ENCODE results near the gene SLC37A1.

Gene SLC37A1

DNA sequence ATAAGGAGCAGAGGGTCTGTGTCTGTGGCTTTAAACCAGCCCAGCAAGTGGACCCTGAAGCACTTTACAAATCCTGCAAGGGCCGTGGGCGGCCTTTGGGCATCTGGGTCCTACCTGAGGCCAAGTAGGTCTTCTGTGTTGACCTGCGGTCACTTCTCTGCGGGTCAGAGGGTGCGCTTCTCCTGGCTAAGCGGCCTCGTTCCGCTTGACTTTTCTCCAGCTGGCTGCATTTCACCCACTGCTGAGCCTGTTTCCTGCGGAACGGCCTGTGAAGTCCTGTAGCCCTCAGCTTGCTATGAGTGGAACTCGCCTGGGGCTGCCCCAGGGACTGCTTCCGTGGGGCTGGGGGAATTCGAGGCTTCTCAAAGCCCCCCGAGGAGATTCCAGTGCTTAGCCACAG lies 43.3 kb downstream of the SLC37A1 start:
- no peak for DNase-seq
- Histone ChIP-seq H3K27me3 (replicated peaks in 2 of 5; ENCODE audit: control insufficient read depth in 4 of 5, insufficient read depth in 5 of 5, low read length in 4 of 5) (no peaks in the 10 kb centered on the region), H3K36me3 (ENCODE audit: control insufficient read depth in 4 of 4, insufficient read depth in 4 of 4, low read length in 3 of 4) (peaks cover 15 to 89% (median 46%) of the 10 kb centered on the region in 4 experiments), H3K4me1 (ENCODE audit: control extremely low read depth in 1 of 4, control insufficient read depth in 4 of 4, insufficient read depth in 4 of 4, low read length in 3 of 4) (no peaks in the 10 kb centered on the region), H3K4me3 (ENCODE audit: control insufficient read depth in 1 of 7, extremely low read depth in 1 of 7, insufficient read depth in 4 of 7, low read depth in 2 of 7, low read length in 6 of 7) (no peak overlapping the region), H3K9me3 (ENCODE audit: control extremely low read depth in 1 of 5, control insufficient read depth in 4 of 5, insufficient read depth in 2 of 5, low read depth in 1 of 5, low read length in 4 of 5) (no peaks in the 10 kb centered on the region), H3K27ac (ENCODE audit: insufficient read depth in 1 of 2, low read depth in 1 of 2, low read length in 2 of 2, poor library complexity in 1 of 2, severe bottlenecking in 2 of 2) (no peak overlapping the region)
- POLR2A ChIA-PET, result no interaction called here
- CTCF ChIA-PET, result no interaction called here
- WGBS (ENCODE audit: insufficient coverage), result 97% methylated on average over 14 of the region's 14 CpGs

- Histone ChIP-seq H3K36me3 (ENCODE audit: control insufficient read depth in 4 of 4, insufficient read depth in 4 of 4, low read length in 3 of 4) (peaks cover 16 to 90% (median 51%) of the 10 kb centered on the region in 4 experiments), H3K9me3 (ENCODE audit: control extremely low read depth in 1 of 5, control insufficient read depth in 4 of 5, insufficient read depth in 2 of 5, low read depth in 1 of 5, low read length in 4 of 5) (no peaks in the 10 kb centered on the region), H3K4me1 (ENCODE audit: control extremely low read depth in 1 of 4, control insufficient read depth in 4 of 4, insufficient read depth in 4 of 4, low read length in 3 of 4) (no peaks in the 10 kb centered on the region), H3K4me3 (ENCODE audit: control insufficient read depth in 1 of 7, extremely low read depth in 1 of 7, insufficient read depth in 4 of 7, low read depth in 2 of 7, low read length in 6 of 7) (no peak overlapping the region), H3K27ac (ENCODE audit: insufficient read depth in 1 of 2, low read depth in 1 of 2, low read length in 2 of 2, poor library complexity in 1 of 2, severe bottlenecking in 2 of 2) (no peak overlapping the region), H3K27me3 (replicated peaks in 2 of 5; ENCODE audit: control insufficient read depth in 4 of 5, insufficient read depth in 5 of 5, low read length in 4 of 5) (no peaks in the 10 kb centered on the region)
- ChIA-PET POLR2A (no interaction called here), CTCF (no interaction called here)
- 96% methylated on average over 7 of the region's 10 CpGs for WGBS (ENCODE audit: insufficient coverage)
- no peak for DNase-seq
Measured at GRCh38 chr21:42557420-42557819, 43.8 kb downstream of the SLC37A1 start.

GRCh38 chr21:42558368-42558767 lies 44.7 kb downstream of the SLC37A1 start:
- POLR2A ChIA-PET, result no interaction called here
- Histone ChIP-seq H3K36me3 (ENCODE audit: control insufficient read depth in 4 of 4, insufficient read depth in 4 of 4, low read length in 3 of 4) (peaks cover 19 to 94% (median 57%) of the 10 kb centered on the region in 4 experiments), H3K4me3 (ENCODE audit: control insufficient read depth in 1 of 7, extremely low read depth in 1 of 7, insufficient read depth in 4 of 7, low read depth in 2 of 7, low read length in 6 of 7) (no peak overlapping the region), H3K27me3 (replicated peaks in 2 of 5; ENCODE audit: control insufficient read depth in 4 of 5, insufficient read depth in 5 of 5, low read length in 4 of 5) (no peaks in the 10 kb centered on the region), H3K9me3 (ENCODE audit: control extremely low read depth in 1 of 5, control insufficient read depth in 4 of 5, insufficient read depth in 2 of 5, low read depth in 1 of 5, low read length in 4 of 5) (no peaks in the 10 kb centered on the region), H3K4me1 (ENCODE audit: control extremely low read depth in 1 of 4, control insufficient read depth in 4 of 4, insufficient read depth in 4 of 4, low read length in 3 of 4) (no peaks in the 10 kb centered on the region), H3K27ac (ENCODE audit: insufficient read depth in 1 of 2, low read depth in 1 of 2, low read length in 2 of 2, poor library complexity in 1 of 2, severe bottlenecking in 2 of 2) (no peak overlapping the region)
- WGBS (ENCODE audit: insufficient coverage), result 100% methylated on average over 1 of the region's 6 CpGs
- no peak for DNase-seq
- CTCF ChIA-PET, result no interaction called here

- CTCF ChIA-PET, result no interaction called here
Measured at GRCh38 chr21:42558846-42559245, 45.2 kb downstream of the SLC37A1 start.

GRCh38 chr21:42559326-42559725 lies 45.7 kb downstream of the SLC37A1 start:
- no peaks in the 10 kb centered on the region for H3K9me3 ChIP-seq (ENCODE audit: control extremely low read depth in 1 of 5, control insufficient read depth in 4 of 5, insufficient read depth in 2 of 5, low read depth in 1 of 5, low read length in 4 of 5)
- no peak for DNase-seq
- no peak overlapping the region for H3K4me3 ChIP-seq (ENCODE audit: control insufficient read depth in 1 of 7, extremely low read depth in 1 of 7, insufficient read depth in 4 of 7, low read depth in 2 of 7, low read length in 6 of 7)
- POLR2A ChIA-PET, result no interaction called here
- no peaks in the 10 kb centered on the region for H3K27me3 ChIP-seq (replicated peaks in 2 of 5; ENCODE audit: control insufficient read depth in 4 of 5, insufficient read depth in 5 of 5, low read length in 4 of 5)
- over 99% methylated on average over 12 of the region's 13 CpGs for WGBS (ENCODE audit: insufficient coverage)
- CTCF ChIA-PET, result no interaction called here
- no peaks in the 10 kb centered on the region for H3K4me1 ChIP-seq (ENCODE audit: control extremely low read depth in 1 of 4, control insufficient read depth in 4 of 4, insufficient read depth in 4 of 4, low read length in 3 of 4)
- H3K27ac ChIP-seq (ENCODE audit: insufficient read depth in 1 of 2, low read depth in 1 of 2, low read length in 2 of 2, poor library complexity in 1 of 2, severe bottlenecking in 2 of 2), result no peak overlapping the region
- peaks cover 14 to 96% (median 59%) of the 10 kb centered on the region in 4 experiments for H3K36me3 ChIP-seq (ENCODE audit: control insufficient read depth in 4 of 4, insufficient read depth in 4 of 4, low read length in 3 of 4)

More at GRCh38 chr21:42558846-42559245, 45.2 kb downstream of the SLC37A1 start:
- Histone ChIP-seq H3K9me3 (ENCODE audit: control extremely low read depth in 1 of 5, control insufficient read depth in 4 of 5, insufficient read depth in 2 of 5, low read depth in 1 of 5, low read length in 4 of 5) (no peaks in the 10 kb centered on the region), H3K27me3 (replicated peaks in 2 of 5; ENCODE audit: control insufficient read depth in 4 of 5, insufficient read depth in 5 of 5, low read length in 4 of 5) (no peaks in the 10 kb centered on the region), H3K36me3 (ENCODE audit: control insufficient read depth in 4 of 4, insufficient read depth in 4 of 4, low read length in 3 of 4) (peaks cover 19 to 96% (median 60%) of the 10 kb centered on the region in 4 experiments), H3K27ac (ENCODE audit: insufficient read depth in 1 of 2, low read depth in 1 of 2, low read length in 2 of 2, poor library complexity in 1 of 2, severe bottlenecking in 2 of 2) (no peak overlapping the region), H3K4me1 (ENCODE audit: control extremely low read depth in 1 of 4, control insufficient read depth in 4 of 4, insufficient read depth in 4 of 4, low read length in 3 of 4) (no peaks in the 10 kb centered on the region), H3K4me3 (ENCODE audit: control insufficient read depth in 1 of 7, extremely low read depth in 1 of 7, insufficient read depth in 4 of 7, low read depth in 2 of 7, low read length in 6 of 7) (no peak overlapping the region)
- no peak for DNase-seq
- WGBS (ENCODE audit: insufficient coverage), result 98% methylated on average over 15 of the region's 15 CpGs
- POLR2A ChIA-PET, result no interaction called here

DNA sequence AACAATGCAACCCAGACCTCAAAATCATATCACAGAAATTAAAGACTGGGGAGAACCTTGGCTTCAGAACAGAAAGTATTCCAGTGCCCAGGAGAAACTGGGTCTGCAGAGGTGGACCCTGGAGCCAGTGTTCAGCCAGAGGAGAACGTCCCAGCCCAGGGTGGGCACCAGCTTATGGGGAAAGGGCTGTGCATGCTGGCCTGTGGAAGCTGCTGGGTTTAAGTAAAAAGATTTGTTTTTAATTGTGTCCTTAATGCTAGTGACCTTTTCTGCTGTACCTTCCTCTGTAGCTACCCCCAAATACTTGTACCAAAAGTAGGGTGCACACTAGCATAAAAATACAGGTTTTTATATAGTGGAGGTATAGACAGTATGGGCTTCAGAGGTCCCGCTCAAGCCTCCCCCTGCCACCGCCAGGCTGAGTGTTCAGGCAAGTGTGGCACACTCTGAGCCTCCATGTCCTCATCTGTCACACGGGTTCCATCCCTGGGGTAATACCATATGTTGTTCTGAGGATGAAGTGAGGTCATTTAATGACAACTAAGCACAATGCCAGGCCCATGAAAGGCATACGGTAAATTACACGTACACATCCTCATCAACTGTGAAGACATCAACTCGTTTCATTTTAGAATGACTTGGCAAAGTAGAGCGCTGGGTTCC lies 47.0 kb downstream of the SLC37A1 start:
- peaks cover 12 to 98% (median 61%) of the 10 kb centered on the region in 4 experiments for H3K36me3 ChIP-seq (ENCODE audit: control insufficient read depth in 4 of 4, insufficient read depth in 4 of 4, low read length in 3 of 4)
- H3K27ac ChIP-seq (ENCODE audit: insufficient read depth in 1 of 2, low read depth in 1 of 2, low read length in 2 of 2, poor library complexity in 1 of 2, severe bottlenecking in 2 of 2), result no peak overlapping the region
- ChIA-PET CTCF (no interaction called here), POLR2A (interaction anchor here (0.5 kb wide), 1 partner anchor 236 kb away, joined by 4 read pairs; no protein-coding TSS in a partner anchor)
- no peaks in the 10 kb centered on the region for H3K4me1 ChIP-seq (ENCODE audit: control extremely low read depth in 1 of 4, control insufficient read depth in 4 of 4, insufficient read depth in 4 of 4, low read length in 3 of 4)
- no peak for DNase-seq
- H3K9me3 ChIP-seq (ENCODE audit: control extremely low read depth in 1 of 5, control insufficient read depth in 4 of 5, insufficient read depth in 2 of 5, low read depth in 1 of 5, low read length in 4 of 5), result no peaks in the 10 kb centered on the region
- H3K4me3 ChIP-seq (ENCODE audit: control insufficient read depth in 1 of 7, extremely low read depth in 1 of 7, insufficient read depth in 4 of 7, low read depth in 2 of 7, low read length in 6 of 7), result no peak overlapping the region
- 97% methylated on average over 7 of the region's 8 CpGs for WGBS (ENCODE audit: insufficient coverage)
- H3K27me3 ChIP-seq (replicated peaks in 2 of 5; ENCODE audit: control insufficient read depth in 4 of 5, insufficient read depth in 5 of 5, low read length in 4 of 5), result no peaks in the 10 kb centered on the region

GRCh38 chr21:42561762-42562650 lies 48.4 kb downstream of the SLC37A1 start:
- Histone ChIP-seq H3K9me3 (ENCODE audit: control extremely low read depth in 1 of 5, control insufficient read depth in 4 of 5, insufficient read depth in 2 of 5, low read depth in 1 of 5, low read length in 4 of 5) (no peaks in the 10 kb centered on the region), H3K4me1 (ENCODE audit: control extremely low read depth in 1 of 4, control insufficient read depth in 4 of 4, insufficient read depth in 4 of 4, low read length in 3 of 4) (no peaks in the 10 kb centered on the region), H3K36me3 (ENCODE audit: control insufficient read depth in 4 of 4, insufficient read depth in 4 of 4, low read length in 3 of 4) (peaks cover 12 to 98% (median 67%) of the 10 kb centered on the region in 4 experiments), H3K27me3 (replicated peaks in 2 of 5; ENCODE audit: control insufficient read depth in 4 of 5, insufficient read depth in 5 of 5, low read length in 4 of 5) (no peaks in the 10 kb centered on the region), H3K27ac (ENCODE audit: insufficient read depth in 1 of 2, low read depth in 1 of 2, low read length in 2 of 2, poor library complexity in 1 of 2, severe bottlenecking in 2 of 2) (no peak overlapping the region), H3K4me3 (ENCODE audit: control insufficient read depth in 1 of 7, extremely low read depth in 1 of 7, insufficient read depth in 4 of 7, low read depth in 2 of 7, low read length in 6 of 7) (no peak overlapping the region)
- POLR2A ChIA-PET, result no interaction called here
- WGBS (ENCODE audit: insufficient coverage), result 88% methylated on average over 23 of the region's 23 CpGs
- no peak for DNase-seq
- CTCF ChIA-PET, result no interaction called here

All from common myeloid progenitor, CD34-positive (primary cell).